Nephron progenitor cell (in vitro differentiated cells): ENCODE measurements around the gene FHDC1.
A peak's percentile ranks its signal among the peaks of the same experiment; 100 is the strongest.

Experiments used
- DNase-seq: peaks from one replicate; pipeline ENCODE4 v3.0.0; 2021
- H3K27ac Mint-ChIP-seq: 2 replicates; pipeline ENCODE4 v1.8.0; 2021; ENCODE audit warnings: mild to moderate bottlenecking, moderate library complexity, mixed read lengths
- H3K27me3 Mint-ChIP-seq: 2 replicates; pipeline ENCODE4 v1.8.0; 2021; ENCODE audit warnings: mild to moderate bottlenecking, low read depth, mixed read lengths; ENCODE audit not compliant: poor library complexity
- H3K36me3 Mint-ChIP-seq: 2 replicates; pipeline ENCODE4 v1.8.0; 2021; ENCODE audit warnings: low read depth, mixed read lengths
- H3K4me1 Mint-ChIP-seq: 2 replicates; pipeline ENCODE4 v1.8.0; 2021; ENCODE audit warnings: mixed read lengths
- H3K4me3 Mint-ChIP-seq: 2 replicates; pipeline ENCODE4 v1.8.0; 2021; ENCODE audit warnings: mild to moderate bottlenecking, moderate library complexity, mixed read lengths
- H3K9me3 Mint-ChIP-seq: 2 replicates; pipeline ENCODE4 v1.8.0; 2021; ENCODE audit warnings: mild to moderate bottlenecking, moderate library complexity, mixed read lengths
- CTCF ChIP-seq: fragments of 200-600 bp; sonication (generic); IDR thresholded peaks from 2 replicates; pipeline ENCODE4 v1.5.0; 2021; ENCODE audit warnings: antibody characterized with exemption

Gene FHDC1

GRCh38 chr4:152927737-152928136, 8.4 kb upstream of the FHDC1 start:
- Mint-ChIP-seq H3K9me3 (peaks cover 8% of the 10 kb centered on the region), H3K27ac (peak overlapping the region; percentile 53), H3K4me1 (peaks cover 57% of the 10 kb centered on the region), H3K27me3 (no peaks in the 10 kb centered on the region), H3K36me3 (peaks cover 4% of the 10 kb centered on the region), H3K4me3 (no peak overlapping the region)
- no peak for TF ChIP-seq CTCF
- DNase-seq: no peak

GRCh38 chr4:152928286-152928685, 7.8 kb upstream of the FHDC1 start:
- peak overlapping the region; percentile 3 for H3K4me3 Mint-ChIP-seq
- peaks cover 7% of the 10 kb centered on the region for H3K9me3 Mint-ChIP-seq
- peaks cover 57% of the 10 kb centered on the region for H3K4me1 Mint-ChIP-seq
- TF ChIP-seq CTCF: no peak
- DNase-seq: no peak
- peaks cover under 1% of the 10 kb centered on the region for H3K27me3 Mint-ChIP-seq
- peaks cover 4% of the 10 kb centered on the region for H3K36me3 Mint-ChIP-seq
- peak overlapping the region; percentile 53 for H3K27ac Mint-ChIP-seq

GRCh38 chr4:152929888-152930287, 6.2 kb upstream of the FHDC1 start:
- no peak for TF ChIP-seq CTCF
- DNase-seq: peak; percentile 30
- peaks cover 4% of the 10 kb centered on the region for H3K36me3 Mint-ChIP-seq
- peaks cover 13% of the 10 kb centered on the region for H3K27me3 Mint-ChIP-seq
- H3K27ac Mint-ChIP-seq: no peak overlapping the region
- peaks cover 5% of the 10 kb centered on the region for H3K9me3 Mint-ChIP-seq
- H3K4me1 Mint-ChIP-seq: peaks cover 63% of the 10 kb centered on the region
- H3K4me3 Mint-ChIP-seq: peak overlapping the region; percentile 47

- H3K27ac Mint-ChIP-seq: no peak overlapping the region
- no peaks in the 10 kb centered on the region for H3K9me3 Mint-ChIP-seq
- peaks cover 42% of the 10 kb centered on the region for H3K4me1 Mint-ChIP-seq
- TF ChIP-seq CTCF: no peak
- H3K36me3 Mint-ChIP-seq: no peaks in the 10 kb centered on the region
- H3K4me3 Mint-ChIP-seq: peak overlapping the region; percentile 85
- H3K27me3 Mint-ChIP-seq: peaks cover 46% of the 10 kb centered on the region
- DNase-seq: peak; percentile 25
These were observed 980 bp upstream of the FHDC1 start for GRCh38 chr4:152935143-152935542.

- H3K4me3 Mint-ChIP-seq: peak overlapping the region; percentile 73
- peaks cover 28% of the 10 kb centered on the region for H3K4me1 Mint-ChIP-seq
- H3K27me3 Mint-ChIP-seq: peaks cover 53% of the 10 kb centered on the region
- no peak overlapping the region for H3K27ac Mint-ChIP-seq
- no peak for TF ChIP-seq CTCF
- peak; percentile 59 for DNase-seq
- H3K9me3 Mint-ChIP-seq: no peaks in the 10 kb centered on the region
- H3K36me3 Mint-ChIP-seq: no peaks in the 10 kb centered on the region
These were observed 568 bp downstream of the FHDC1 start for GRCh38 chr4:152936446-152937335.
